Nephron progenitor cell (in vitro differentiated cells): Measurements from ENCODE around the gene IDE.

ENCODE experiments used
- DNase-seq: peaks from one replicate; pipeline ENCODE4 v3.0.0; 2021
- H3K27ac Mint-ChIP-seq: 2 replicates; pipeline ENCODE4 v1.8.0; 2021; ENCODE audit warnings: mild to moderate bottlenecking, moderate library complexity, mixed read lengths
- H3K27me3 Mint-ChIP-seq: 2 replicates; pipeline ENCODE4 v1.8.0; 2021; ENCODE audit warnings: mild to moderate bottlenecking, low read depth, mixed read lengths; ENCODE audit not compliant: poor library complexity
- H3K36me3 Mint-ChIP-seq: 2 replicates; pipeline ENCODE4 v1.8.0; 2021; ENCODE audit warnings: low read depth, mixed read lengths
- H3K4me1 Mint-ChIP-seq: 2 replicates; pipeline ENCODE4 v1.8.0; 2021; ENCODE audit warnings: mixed read lengths
- H3K4me3 Mint-ChIP-seq: 2 replicates; pipeline ENCODE4 v1.8.0; 2021; ENCODE audit warnings: mild to moderate bottlenecking, moderate library complexity, mixed read lengths
- H3K9me3 Mint-ChIP-seq: 2 replicates; pipeline ENCODE4 v1.8.0; 2021; ENCODE audit warnings: mild to moderate bottlenecking, moderate library complexity, mixed read lengths
- CTCF ChIP-seq: fragments of 200-600 bp; sonication (generic); IDR thresholded peaks from 2 replicates; pipeline ENCODE4 v1.5.0; 2021; ENCODE audit warnings: antibody characterized with exemption

The IDE gene

GRCh38 chr10:92538231-92538958 is 35.5 kb downstream of the IDE start:
- Mint-ChIP-seq H3K4me1 (peaks cover 16% of the 10 kb centered on the region), H3K9me3 (no peaks in the 10 kb centered on the region), H3K4me3 (no peak overlapping the region), H3K27me3 (no peaks in the 10 kb centered on the region), H3K27ac (no peak overlapping the region), H3K36me3 (peaks cover 30% of the 10 kb centered on the region)
- TF ChIP-seq CTCF, result no peak
- DNase-seq, result no peak

GRCh38 chr10:92530891-92531535 is 42.9 kb downstream of the IDE start:
- Mint-ChIP-seq H3K36me3 (peaks cover 29% of the 10 kb centered on the region), H3K27me3 (no peaks in the 10 kb centered on the region), H3K4me1 (no peaks in the 10 kb centered on the region), H3K9me3 (no peaks in the 10 kb centered on the region), H3K27ac (no peak overlapping the region), H3K4me3 (no peak overlapping the region)
- no peak for TF ChIP-seq CTCF
- no peak for DNase-seq

GRCh38 chr10:92530421-92530820 is 43.5 kb downstream of the IDE start:
- DNase-seq, result no peak
- no peaks in the 10 kb centered on the region for H3K27me3 Mint-ChIP-seq
- H3K36me3 Mint-ChIP-seq, result peaks cover 23% of the 10 kb centered on the region
- TF ChIP-seq CTCF, result no peak
- no peak overlapping the region for H3K4me3 Mint-ChIP-seq
- no peaks in the 10 kb centered on the region for H3K4me1 Mint-ChIP-seq
- H3K27ac Mint-ChIP-seq, result no peak overlapping the region
- H3K9me3 Mint-ChIP-seq, result no peaks in the 10 kb centered on the region

GRCh38 chr10:92527716-92528115 is 46.2 kb downstream of the IDE start:
- H3K36me3 Mint-ChIP-seq, result peaks cover 15% of the 10 kb centered on the region
- DNase-seq, result no peak
- no peak for TF ChIP-seq CTCF

GRCh38 chr10:92523639-92524038 is 50.3 kb downstream of the IDE start:
- no peaks in the 10 kb centered on the region for H3K9me3 Mint-ChIP-seq
- peaks cover 5% of the 10 kb centered on the region for H3K4me1 Mint-ChIP-seq
- no peak overlapping the region for H3K4me3 Mint-ChIP-seq
- TF ChIP-seq CTCF, result no peak
- DNase-seq, result no peak
- H3K27me3 Mint-ChIP-seq, result no peaks in the 10 kb centered on the region
- peak overlapping the region; percentile 56 for H3K27ac Mint-ChIP-seq
- H3K36me3 Mint-ChIP-seq, result peaks cover 14% of the 10 kb centered on the region

More at GRCh38 chr10:92527716-92528115, 46.2 kb downstream of the IDE start:
- Mint-ChIP-seq H3K9me3 (no peaks in the 10 kb centered on the region), H3K27me3 (no peaks in the 10 kb centered on the region), H3K4me3 (no peak overlapping the region), H3K4me1 (peaks cover 5% of the 10 kb centered on the region), H3K27ac (no peak overlapping the region)
